ENCODE results near the gene HBZ. TPM values are rescaled to one million over a fixed set of nuclear protein-coding genes. Genes with fewer than 3 reads are reported as not detected.

The HBZ gene
- total and polyA plus RNA-seq, 9 of the 15 experiments (the other 6 are each of a cell fraction or from before 2014, with no cell fraction given): 58.0 to 610 (median 113) TPM

DNA sequence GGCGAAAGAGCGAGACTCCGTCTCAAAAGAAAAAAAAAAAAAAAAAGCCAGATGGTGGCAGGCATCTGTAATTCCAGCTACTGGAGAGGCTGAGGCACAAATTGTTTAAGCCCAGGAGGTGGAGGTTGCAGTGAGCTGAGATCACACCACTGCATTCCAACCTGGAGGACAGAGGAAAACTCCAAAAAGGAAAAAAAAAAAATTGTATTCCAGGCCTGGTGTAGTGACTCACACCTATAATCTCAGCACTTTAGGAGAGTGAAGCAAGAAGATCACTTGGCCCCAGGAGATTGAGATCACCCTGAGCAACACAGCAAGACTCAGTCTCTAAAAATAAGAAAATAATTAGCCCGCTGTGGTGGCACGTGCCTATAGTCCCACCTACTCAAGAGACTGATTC is 47.9 kb downstream of the HBZ start:
- Histone ChIP-seq H3K4me1 (replicated peaks in 1 of 2; ENCODE audit: control insufficient read depth in 2 of 2, insufficient read depth in 2 of 2, low read length in 2 of 2) (no peaks in the 10 kb centered on the region), H3K4me3 (no peak overlapping the region), H2AFZ (ENCODE audit: low read depth, low read length) (no peak overlapping the region), H3K27ac (ENCODE audit: extremely low read depth, low read depth, low read length) (no peak overlapping the region), H3K36me3 (ENCODE audit: control insufficient read depth, insufficient read depth, low read length) (peaks cover 87% of the 10 kb centered on the region), H3K79me2 (ENCODE audit: control insufficient read depth, insufficient read depth, low read length) (no peaks in the 10 kb centered on the region), H3K9ac (ENCODE audit: insufficient read depth in 1 of 2, low read depth in 2 of 2, low read length in 2 of 2) (no peak overlapping the region), H3K9me3 (replicated peaks; ENCODE audit: control insufficient read depth, insufficient read depth, low read depth, low read length) (no peaks in the 10 kb centered on the region), H3K4me2 (ENCODE audit: insufficient read depth, low read length) (no peak overlapping the region), H3K9me1 (ENCODE audit: control insufficient read depth, insufficient read depth, low read length) (no peaks in the 10 kb centered on the region), H3K27me3 (ENCODE audit: control insufficient read depth in 2 of 2, insufficient read depth in 2 of 2, low read length in 2 of 2) (no peaks in the 10 kb centered on the region), H4K20me1 (replicated peaks; ENCODE audit: control insufficient read depth, insufficient read depth, low read length) (no peaks in the 10 kb centered on the region)
- TF ChIP-seq ASH1L (IDR thresholded peaks at IDR 0.05; ENCODE audit: borderline replicate concordance, low read depth, partially characterized antibody) (no peak), ZNF140 (CRISPR knock-in tag; IDR thresholded peaks at IDR 0.05) (no peak)
- FAIRE-seq (no peak), DNase-seq (ENCODE audit: extremely low read depth in 1 of 4, low spot score in 3 of 4) (no peak), ATAC-seq (no peak)
- ChIA-PET POLR2A (interaction anchor here (1.7 kb wide), 1 partner anchor 13 kb away, joined by 4 read pairs; no protein-coding TSS in a partner anchor), CTCF (ENCODE audit: low intra/inter-chr PET ratio) (no interaction called here)
- no TSS peak for BruUV-seq (replicated peaks)
- in situ Hi-C loops (cut with MboI) (no loop called here), intact Hi-C loops (cut with micrococcal nuclease) (no loop called here)
- 95% methylated on average over 2 of the region's 5 CpGs for WGBS (ENCODE audit: insufficient coverage, low coverage, missing lambda C conversion rate)

DNA sequence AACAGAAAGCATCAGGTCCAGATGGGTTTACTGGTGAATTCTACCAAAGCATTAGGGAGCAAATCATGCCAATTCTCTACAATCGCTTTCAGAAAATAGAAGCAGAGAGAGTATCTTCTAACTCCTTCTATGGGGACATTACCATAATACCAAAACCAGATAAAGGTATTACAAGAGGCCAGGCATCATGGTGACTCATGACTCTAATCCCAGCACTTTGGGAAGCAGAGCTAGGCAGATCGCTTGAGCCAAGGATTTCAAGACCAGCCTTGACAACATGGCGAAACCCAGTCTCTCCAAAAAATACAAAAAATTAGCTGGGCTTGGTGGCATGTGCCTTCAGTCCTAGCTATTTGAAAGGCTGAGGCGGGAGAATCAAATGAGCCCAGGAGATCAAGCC is 50.8 kb downstream of the HBZ start:
- no peak overlapping the region for H3K4me2 ChIP-seq (ENCODE audit: insufficient read depth, low read length)
- WGBS (ENCODE audit: insufficient coverage, low coverage, missing lambda C conversion rate): 93% methylated on average over 4 of the region's 4 CpGs
- H3K4me1 ChIP-seq (replicated peaks in 1 of 2; ENCODE audit: control insufficient read depth in 2 of 2, insufficient read depth in 2 of 2, low read length in 2 of 2): no peaks in the 10 kb centered on the region
- intact Hi-C loops (cut with micrococcal nuclease): no loop called here
- no peak overlapping the region for H3K4me3 ChIP-seq
- POLR2A ChIA-PET: no interaction called here
- ATAC-seq (no peak), FAIRE-seq (no peak), DNase-seq (ENCODE audit: extremely low read depth in 1 of 4, low spot score in 3 of 4) (no peak)
- no peaks in the 10 kb centered on the region for H4K20me1 ChIP-seq (replicated peaks; ENCODE audit: control insufficient read depth, insufficient read depth, low read length)
- no peaks in the 10 kb centered on the region for H3K9me3 ChIP-seq (replicated peaks; ENCODE audit: control insufficient read depth, insufficient read depth, low read depth, low read length)
- H3K9ac ChIP-seq (ENCODE audit: insufficient read depth in 1 of 2, low read depth in 2 of 2, low read length in 2 of 2): no peak overlapping the region
- no peaks in the 10 kb centered on the region for H3K27me3 ChIP-seq (ENCODE audit: control insufficient read depth in 2 of 2, insufficient read depth in 2 of 2, low read length in 2 of 2)
- in situ Hi-C loops (cut with MboI): no loop called here
- H3K36me3 ChIP-seq (ENCODE audit: control insufficient read depth, insufficient read depth, low read length): peaks cover 86% of the 10 kb centered on the region
- no TSS peak for BruUV-seq (replicated peaks)
- no peak overlapping the region for H2AFZ ChIP-seq (ENCODE audit: low read depth, low read length)
- peaks cover 3% of the 10 kb centered on the region; the same call in 1 of the 3 replicates for H3K79me2 ChIP-seq (ENCODE audit: control insufficient read depth, insufficient read depth, low read length)
- no peak overlapping the region for H3K27ac ChIP-seq (ENCODE audit: extremely low read depth, low read depth, low read length)
- H3K9me1 ChIP-seq (ENCODE audit: control insufficient read depth, insufficient read depth, low read length): no peaks in the 10 kb centered on the region
- CTCF ChIA-PET (ENCODE audit: low intra/inter-chr PET ratio): interaction anchor here (0.6 kb wide), 1 partner anchor 116 kb away, joined by 8 read pairs; no protein-coding TSS in a partner anchor
- TF ChIP-seq ZNF217 (CRISPR knock-in tag; IDR thresholded peaks at IDR 0.05): no peak
- TF ChIP-seq ETV1 (tag; conservative IDR thresholded peaks at IDR 0.05; ENCODE audit: low read depth): no peak
- TF ChIP-seq, protein P1, sequence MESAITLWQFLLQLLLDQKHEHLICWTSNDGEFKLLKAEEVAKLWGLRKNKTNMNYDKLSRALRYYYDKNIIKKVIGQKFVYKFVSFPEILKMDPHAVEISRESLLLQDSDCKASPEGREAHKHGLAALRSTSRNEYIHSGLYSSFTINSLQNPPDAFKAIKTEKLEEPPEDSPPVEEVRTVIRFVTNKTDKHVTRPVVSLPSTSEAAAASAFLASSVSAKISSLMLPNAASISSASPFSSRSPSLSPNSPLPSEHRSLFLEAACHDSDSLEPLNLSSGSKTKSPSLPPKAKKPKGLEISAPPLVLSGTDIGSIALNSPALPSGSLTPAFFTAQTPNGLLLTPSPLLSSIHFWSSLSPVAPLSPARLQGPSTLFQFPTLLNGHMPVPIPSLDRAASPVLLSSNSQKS (CRISPR knock-in tag; IDR thresholded peaks at IDR 0.05): no peak
- no peak for TF ChIP-seq HDAC2 (IDR thresholded peaks at IDR 0.05)
- TF ChIP-seq ZNF707 (CRISPR knock-in tag; conservative IDR thresholded peaks at IDR 0.05): no peak
- TF ChIP-seq E2F3 (CRISPR knock-in tag; IDR thresholded peaks at IDR 0.05): no peak
- no peak for TF ChIP-seq RBM22 (IDR thresholded peaks at IDR 0.05; ENCODE audit: low read depth, low read length, poor library complexity, severe bottlenecking)
- TF ChIP-seq CHD2 (IDR thresholded peaks at IDR 0.05; ENCODE audit: low read depth, low read length): no peak
- no peak for TF ChIP-seq CAMTA2 (CRISPR knock-in tag; conservative IDR thresholded peaks at IDR 0.05)
- TF ChIP-seq MAZ (CRISPR knock-in tag; conservative IDR thresholded peaks at IDR 0.05 in 1 of 2, IDR thresholded peaks at IDR 0.05 in 1 of 2): no peak
- no peak for TF ChIP-seq MAFF (IDR thresholded peaks at IDR 0.05; ENCODE audit: low read length)
- TF ChIP-seq, protein P2, sequence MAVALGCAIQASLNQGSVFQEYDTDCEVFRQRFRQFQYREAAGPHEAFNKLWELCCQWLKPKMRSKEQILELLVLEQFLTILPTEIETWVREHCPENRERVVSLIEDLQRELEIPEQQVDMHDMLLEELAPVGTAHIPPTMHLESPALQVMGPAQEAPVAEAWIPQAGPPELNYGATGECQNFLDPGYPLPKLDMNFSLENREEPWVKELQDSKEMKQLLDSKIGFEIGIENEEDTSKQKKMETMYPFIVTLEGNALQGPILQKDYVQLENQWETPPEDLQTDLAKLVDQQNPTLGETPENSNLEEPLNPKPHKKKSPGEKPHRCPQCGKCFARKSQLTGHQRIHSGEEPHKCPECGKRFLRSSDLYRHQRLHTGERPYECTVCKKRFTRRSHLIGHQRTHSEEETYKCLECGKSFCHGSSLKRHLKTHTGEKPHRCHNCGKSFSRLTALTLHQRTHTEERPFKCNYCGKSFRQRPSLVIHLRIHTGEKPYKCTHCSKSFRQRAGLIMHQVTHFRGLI (CRISPR knock-in tag; IDR thresholded peaks at IDR 0.05): no peak
- no peak for TF ChIP-seq MED1 (CRISPR knock-in tag; IDR thresholded peaks at IDR 0.05; ENCODE audit: borderline replicate concordance)
- TF ChIP-seq HDAC1 (IDR thresholded peaks at IDR 0.05): no peak
